ENCODE results near the gene ITGBL1.

- TF ChIP-seq CTCF (IDR thresholded peaks at IDR 0.05) (no peak), POLR2A (IDR thresholded peaks at IDR 0.05) (no peak), EP300 (IDR thresholded peaks at IDR 0.05) (no peak), POLR2AphosphoS5 (IDR thresholded peaks at IDR 0.05) (no peak)
Measured at GRCh38 chr13:101727118-101727517, 274.6 kb downstream of the ITGBL1 start.

Data from stomach (tissue), 4 donors.